Uterus (tissue), 4 donors: Measurements from ENCODE around the gene OR51A4. TPM values are rescaled to one million over a fixed set of nuclear protein-coding genes. Genes with fewer than 3 reads are reported as not detected.

Source experiments
- DNase-seq, 2 donors: peaks; one replicate each; pipeline ENCODE4 v3.0.0-alpha.2; 2019 to 2020
- H3K27ac ChIP-seq, 2 donors: fragments of 200-600 bp; sonication (generic); 1 replicate in 1 of 2; 2 replicates in 1 of 2; pipeline ENCODE4 v1.5.1; 2016 to 2018
- H3K27me3 ChIP-seq, 2 donors: fragments of 200-600 bp; sonication (generic); one replicate each; pipeline ENCODE4 v1.5.1; 2018 to 2019; ENCODE audit warnings: control low read depth in 1 of 2
- H3K36me3 ChIP-seq, 2 donors: fragments of 200-600 bp; sonication (generic); one replicate each; pipeline ENCODE4 v1.5.1; 2019; ENCODE audit warnings: control low read depth in 1 of 2
- H3K4me1 ChIP-seq, 2 donors: fragments of 200-600 bp; sonication (generic); one replicate each; pipeline ENCODE4 v1.5.1; 2018 to 2019; ENCODE audit warnings: control low read depth in 1 of 2
- H3K4me3 ChIP-seq, 2 donors: fragments of 200-600 bp; sonication (generic); 1 replicate in 1 of 2; 2 replicates in 1 of 2; pipeline ENCODE4 v1.5.1; 2018 to 2019; ENCODE audit warnings: mild to moderate bottlenecking in 1 of 2
- H3K9me3 ChIP-seq, 2 donors: fragments of 200-600 bp; sonication (generic); one replicate each; pipeline ENCODE4 v1.5.1; 2019; ENCODE audit warnings: control low read depth in 1 of 2
- POLR2A ChIP-seq, 2 donors: fragments of 450-650 bp; IDR thresholded peaks; one replicate each; pipeline ENCODE4 v1.6.1; 2016; ENCODE audit warnings: antibody characterized with exemption in 2 of 2, mild to moderate bottlenecking in 1 of 2, moderate library complexity in 1 of 2
- intact Hi-C: fragments of 100-400 bp; cut with DNase I; formaldehyde crosslinking; loops from one replicate; pipeline ENCODE4 v1.15.1; 2023; ENCODE audit warnings: low total_unique reads
- total RNA-seq, 4 donors: library from RNA; depleted of rRNA in 3 of 4; stranded (reverse); fragments of >200 nt in 3 of 4; gene quantifications; one replicate each; pipeline versions ENCODE4 v1.1.0 to v1.2.4, GENCODE V29; 2014 to 2023
- TF ChIP-seq, protein P1 (sequence below), 4 experiments: fragments of 200-600 bp in 2 of 4; fragments of 450-650 bp in 2 of 4; sonication (generic) in 2 of 4; IDR thresholded peaks; one replicate each; pipeline ENCODE4 v1.5.1; 2016 to 2019; ENCODE audit warnings: antibody characterized with exemption in 4 of 4, mild to moderate bottlenecking in 2 of 4, moderate library complexity in 1 of 4
- donor health status: DM: yes; HTN: yes; CAD: no.

Gene OR51A4, protein sequence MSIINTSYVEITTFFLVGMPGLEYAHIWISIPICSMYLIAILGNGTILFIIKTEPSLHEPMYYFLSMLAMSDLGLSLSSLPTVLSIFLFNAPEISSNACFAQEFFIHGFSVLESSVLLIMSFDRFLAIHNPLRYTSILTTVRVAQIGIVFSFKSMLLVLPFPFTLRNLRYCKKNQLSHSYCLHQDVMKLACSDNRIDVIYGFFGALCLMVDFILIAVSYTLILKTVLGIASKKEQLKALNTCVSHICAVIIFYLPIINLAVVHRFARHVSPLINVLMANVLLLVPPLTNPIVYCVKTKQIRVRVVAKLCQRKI
- not detected for total RNA-seq

DNA sequence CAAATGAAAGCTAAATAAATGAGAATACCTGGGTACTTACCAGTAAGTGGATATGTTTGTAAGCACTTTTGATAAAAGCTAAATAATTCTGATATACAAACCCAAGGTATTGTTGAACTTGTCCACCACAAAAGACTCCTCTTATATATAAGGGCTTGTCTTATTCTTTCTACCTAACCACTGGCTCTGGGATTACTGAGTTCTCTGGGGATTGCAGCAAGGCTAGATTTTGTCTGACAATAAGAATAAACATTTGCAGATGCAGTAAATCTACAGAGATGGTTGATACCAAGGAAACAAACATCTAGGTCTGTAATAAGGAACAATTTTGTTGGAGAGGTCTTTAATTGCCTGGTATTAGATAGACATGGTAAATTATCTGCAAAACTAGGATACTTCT is at the start of gene OR51A4:
TSS of gene OR51A4 (minus strand) at position 101 of the 400 bp plus-strand sequence. CDS start 505 bp downstream, outside the sequence.
- Histone ChIP-seq H3K36me3 (no peaks in the 10 kb centered on the region), H3K27ac (no peak within 1 kb of the TSS), H3K4me3 (no peak within 1 kb of the TSS), H3K27me3 (no peaks in the 10 kb centered on the region), H3K4me1 (no peaks in the 10 kb centered on the region), H3K9me3 (no peaks in the 10 kb centered on the region)
- intact Hi-C loops: no loop called here
- no peak for DNase-seq
- TF ChIP-seq POLR2A (IDR thresholded peaks at IDR 0.05): no peak
- TF ChIP-seq, protein P1, sequence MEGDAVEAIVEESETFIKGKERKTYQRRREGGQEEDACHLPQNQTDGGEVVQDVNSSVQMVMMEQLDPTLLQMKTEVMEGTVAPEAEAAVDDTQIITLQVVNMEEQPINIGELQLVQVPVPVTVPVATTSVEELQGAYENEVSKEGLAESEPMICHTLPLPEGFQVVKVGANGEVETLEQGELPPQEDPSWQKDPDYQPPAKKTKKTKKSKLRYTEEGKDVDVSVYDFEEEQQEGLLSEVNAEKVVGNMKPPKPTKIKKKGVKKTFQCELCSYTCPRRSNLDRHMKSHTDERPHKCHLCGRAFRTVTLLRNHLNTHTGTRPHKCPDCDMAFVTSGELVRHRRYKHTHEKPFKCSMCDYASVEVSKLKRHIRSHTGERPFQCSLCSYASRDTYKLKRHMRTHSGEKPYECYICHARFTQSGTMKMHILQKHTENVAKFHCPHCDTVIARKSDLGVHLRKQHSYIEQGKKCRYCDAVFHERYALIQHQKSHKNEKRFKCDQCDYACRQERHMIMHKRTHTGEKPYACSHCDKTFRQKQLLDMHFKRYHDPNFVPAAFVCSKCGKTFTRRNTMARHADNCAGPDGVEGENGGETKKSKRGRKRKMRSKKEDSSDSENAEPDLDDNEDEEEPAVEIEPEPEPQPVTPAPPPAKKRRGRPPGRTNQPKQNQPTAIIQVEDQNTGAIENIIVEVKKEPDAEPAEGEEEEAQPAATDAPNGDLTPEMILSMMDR (IDR thresholded peaks at IDR 0.05): no peak

DNA sequence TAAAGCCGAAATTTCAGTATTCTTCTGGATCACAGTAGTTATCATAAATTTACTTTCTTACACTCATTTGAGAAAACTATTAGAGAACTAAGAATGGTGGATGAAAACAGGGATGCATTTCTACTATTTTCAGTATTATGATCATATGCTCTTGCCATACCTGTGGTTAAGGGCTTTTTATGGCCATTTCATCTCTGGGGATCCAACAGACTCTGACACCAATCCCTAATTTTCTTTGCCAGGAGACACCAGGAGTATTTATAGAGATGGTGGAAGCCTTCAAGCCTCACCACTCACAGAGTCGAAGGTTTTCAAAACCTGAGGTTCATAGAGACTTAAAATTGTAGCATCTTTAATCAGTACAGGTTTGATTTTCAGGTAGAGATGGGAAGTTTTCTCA is 47.1 kb upstream of the OR51A4 start, which contains the start of gene OR51L1:
TSS of gene OR51L1 (plus strand) at position 301 of the 400 bp plus-strand sequence. CDS start 4,132 bp downstream, outside the sequence.
- H3K4me3 ChIP-seq: no peak within 1 kb of the TSS
- no peaks in the 10 kb centered on the region for H3K9me3 ChIP-seq
- no peak for DNase-seq
- TF ChIP-seq, protein P1 (IDR thresholded peaks at IDR 0.05): no peak
- TF ChIP-seq POLR2A (IDR thresholded peaks at IDR 0.05): no peak
- H3K4me1 ChIP-seq: no peaks in the 10 kb centered on the region
- H3K27me3 ChIP-seq: no peaks in the 10 kb centered on the region
- H3K36me3 ChIP-seq: no peaks in the 10 kb centered on the region
- H3K27ac ChIP-seq: no peak within 1 kb of the TSS
- intact Hi-C loops: no loop called here

DNA sequence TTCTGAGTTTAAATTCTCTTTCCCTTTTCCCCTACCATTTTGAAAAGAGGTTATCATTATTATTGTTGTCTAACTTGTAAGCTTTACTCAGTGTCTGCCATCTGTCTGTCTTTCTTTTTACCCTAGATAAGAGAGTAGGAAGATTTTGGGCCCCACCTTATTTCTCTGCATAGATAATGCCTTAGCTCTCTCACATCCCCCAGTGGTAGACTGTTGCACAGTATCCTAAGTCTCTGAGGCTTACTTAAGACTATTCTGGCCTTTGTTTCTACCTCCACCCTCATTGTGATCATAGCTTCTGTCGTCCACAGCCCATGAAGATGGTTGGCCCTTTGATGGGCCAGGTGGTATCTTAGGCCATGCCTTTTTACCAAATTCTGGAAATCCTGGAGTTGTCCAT is 43.7 kb upstream of the OR51A4 start:
- Histone ChIP-seq H3K4me3 (no peak overlapping the region), H3K9me3 (no peaks in the 10 kb centered on the region), H3K4me1 (no peaks in the 10 kb centered on the region), H3K27me3 (no peaks in the 10 kb centered on the region), H3K27ac (no peak overlapping the region), H3K36me3 (no peaks in the 10 kb centered on the region)
- intact Hi-C loops: no loop called here
- TF ChIP-seq, protein P1 (IDR thresholded peaks at IDR 0.05): no peak
- TF ChIP-seq POLR2A (IDR thresholded peaks at IDR 0.05): no peak
- no peak for DNase-seq

DNA sequence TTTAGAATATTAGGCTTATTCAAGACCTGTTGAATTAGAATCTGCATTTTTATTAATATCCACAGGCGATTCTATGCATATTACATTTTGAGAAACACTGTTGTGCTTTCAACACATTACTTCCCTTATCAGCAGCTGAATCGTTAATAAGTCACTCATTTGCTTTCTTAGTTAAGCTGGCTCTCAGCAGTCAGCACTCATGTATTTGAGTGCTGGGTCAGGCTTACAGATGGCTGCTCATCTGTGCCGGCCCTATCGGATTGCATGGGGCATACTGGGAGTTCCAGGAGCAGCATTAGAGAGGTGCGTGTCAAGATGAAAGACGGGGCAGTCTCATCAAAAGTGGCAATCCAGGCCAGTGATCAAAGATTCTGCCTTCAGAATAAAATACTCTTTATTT is 36.4 kb upstream of the OR51A4 start:
- H3K36me3 ChIP-seq: no peaks in the 10 kb centered on the region

DNA sequence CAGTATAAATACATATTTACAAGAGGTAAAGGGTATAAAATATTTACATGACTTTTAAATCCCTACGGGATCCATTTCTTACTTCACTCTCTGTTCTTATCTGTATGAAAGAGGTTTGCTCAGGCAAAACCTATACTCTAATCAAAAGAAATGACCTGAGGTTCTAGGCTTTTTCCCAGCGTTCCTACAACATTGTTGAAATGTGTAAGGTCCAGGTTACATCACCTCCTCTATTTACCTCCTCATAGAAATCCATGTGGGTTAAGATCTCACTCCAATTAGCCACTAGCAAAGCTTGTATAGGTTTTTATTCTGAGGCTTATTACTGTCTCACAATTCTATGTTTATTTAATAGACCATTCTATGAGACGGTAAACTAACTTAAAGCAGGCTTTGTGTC is 35.3 kb upstream of the OR51A4 start:
- Histone ChIP-seq H3K4me1 (no peaks in the 10 kb centered on the region), H3K4me3 (no peak overlapping the region), H3K36me3 (no peaks in the 10 kb centered on the region), H3K9me3 (no peaks in the 10 kb centered on the region), H3K27me3 (no peaks in the 10 kb centered on the region), H3K27ac (no peak overlapping the region)
- no peak for DNase-seq
- intact Hi-C loops: no loop called here
- TF ChIP-seq, protein P1 (IDR thresholded peaks at IDR 0.05): no peak
- no peak for TF ChIP-seq POLR2A (IDR thresholded peaks at IDR 0.05)

More for the DNA sequence above, 36.4 kb upstream of the OR51A4 start:
- intact Hi-C loops: no loop called here
- Histone ChIP-seq H3K27ac (no peak overlapping the region), H3K4me1 (no peaks in the 10 kb centered on the region), H3K4me3 (no peak overlapping the region), H3K27me3 (no peaks in the 10 kb centered on the region), H3K9me3 (no peaks in the 10 kb centered on the region)
- DNase-seq: no peak
- TF ChIP-seq, protein P1 (IDR thresholded peaks at IDR 0.05): no peak
- TF ChIP-seq POLR2A (IDR thresholded peaks at IDR 0.05): no peak
